ENCODE results near the gene ZBTB44. TPM values are rescaled to one million over a fixed set of nuclear protein-coding genes. Genes with fewer than 3 reads are reported as not detected.

ZBTB44 gene
- total RNA-seq, 1 donor from 2014 or later = 24.4 TPM

DNA sequence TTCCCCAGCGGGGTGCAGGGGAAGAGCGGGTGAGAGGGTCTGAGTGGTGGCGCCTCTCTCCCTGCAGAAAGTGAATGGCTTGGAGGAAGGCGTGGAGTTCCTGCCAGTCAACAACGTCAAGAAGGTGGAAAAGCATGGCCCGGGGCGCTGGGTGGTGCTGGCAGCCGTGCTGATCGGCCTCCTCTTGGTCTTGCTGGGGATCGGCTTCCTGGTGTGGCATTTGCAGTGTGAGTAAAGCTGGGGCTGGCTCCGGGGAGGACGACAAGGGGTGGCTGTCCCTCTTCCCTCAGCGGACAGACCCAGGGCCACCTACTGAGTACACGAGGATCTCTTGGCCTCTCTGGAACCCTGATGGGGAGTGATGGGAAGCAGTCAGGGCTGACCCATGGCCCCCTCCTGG, 126.7 kb downstream of the ZBTB44 start:
- no peak for DNase-seq (ENCODE audit: low spot score in 2 of 2)
- H3K27ac ChIP-seq = no peak overlapping the region
- intact Hi-C loops (cut with DNase I) = no loop called here

DNA sequence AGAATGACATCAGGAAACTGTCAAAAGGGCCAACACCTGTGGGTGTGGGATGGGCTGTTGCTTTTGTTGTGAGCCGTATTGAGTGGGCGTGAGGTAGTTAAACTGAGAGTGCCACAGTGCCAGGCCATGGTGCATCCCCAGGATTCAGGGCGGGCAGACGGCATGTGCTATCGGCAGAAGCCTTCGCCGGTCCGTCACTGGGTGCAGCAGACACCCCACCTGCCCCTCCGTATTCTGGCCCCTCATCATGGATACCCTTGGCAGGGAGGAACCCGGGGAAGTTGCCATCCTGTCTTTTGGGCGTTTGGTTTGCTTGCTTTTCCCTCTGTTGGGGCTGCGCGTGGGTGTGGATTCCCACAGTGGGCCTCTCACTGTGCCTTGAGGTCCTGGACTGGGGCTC, 127.6 kb downstream of the ZBTB44 start:
- H3K27me3 ChIP-seq = no peaks in the 10 kb centered on the region
- intact Hi-C loops (cut with DNase I) = no loop called here
- H3K9me3 ChIP-seq = no peaks in the 10 kb centered on the region
- TF ChIP-seq, protein P1, sequence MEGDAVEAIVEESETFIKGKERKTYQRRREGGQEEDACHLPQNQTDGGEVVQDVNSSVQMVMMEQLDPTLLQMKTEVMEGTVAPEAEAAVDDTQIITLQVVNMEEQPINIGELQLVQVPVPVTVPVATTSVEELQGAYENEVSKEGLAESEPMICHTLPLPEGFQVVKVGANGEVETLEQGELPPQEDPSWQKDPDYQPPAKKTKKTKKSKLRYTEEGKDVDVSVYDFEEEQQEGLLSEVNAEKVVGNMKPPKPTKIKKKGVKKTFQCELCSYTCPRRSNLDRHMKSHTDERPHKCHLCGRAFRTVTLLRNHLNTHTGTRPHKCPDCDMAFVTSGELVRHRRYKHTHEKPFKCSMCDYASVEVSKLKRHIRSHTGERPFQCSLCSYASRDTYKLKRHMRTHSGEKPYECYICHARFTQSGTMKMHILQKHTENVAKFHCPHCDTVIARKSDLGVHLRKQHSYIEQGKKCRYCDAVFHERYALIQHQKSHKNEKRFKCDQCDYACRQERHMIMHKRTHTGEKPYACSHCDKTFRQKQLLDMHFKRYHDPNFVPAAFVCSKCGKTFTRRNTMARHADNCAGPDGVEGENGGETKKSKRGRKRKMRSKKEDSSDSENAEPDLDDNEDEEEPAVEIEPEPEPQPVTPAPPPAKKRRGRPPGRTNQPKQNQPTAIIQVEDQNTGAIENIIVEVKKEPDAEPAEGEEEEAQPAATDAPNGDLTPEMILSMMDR (IDR thresholded peaks at IDR 0.05) = no peak
- no peak for DNase-seq (ENCODE audit: low spot score in 2 of 2)
- no peaks in the 10 kb centered on the region for H3K36me3 ChIP-seq
- no peak overlapping the region for H3K27ac ChIP-seq
- H3K4me1 ChIP-seq = no peaks in the 10 kb centered on the region
- H3K4me3 ChIP-seq = no peak overlapping the region

More for the DNA sequence above, 126.7 kb downstream of the ZBTB44 start:
- no peaks in the 10 kb centered on the region for H3K9me3 ChIP-seq
- TF ChIP-seq, protein P1 (IDR thresholded peaks at IDR 0.05) = no peak
- H3K4me3 ChIP-seq = no peak overlapping the region
- no peaks in the 10 kb centered on the region for H3K27me3 ChIP-seq
- no peaks in the 10 kb centered on the region for H3K36me3 ChIP-seq
- no peaks in the 10 kb centered on the region for H3K4me1 ChIP-seq

DNA sequence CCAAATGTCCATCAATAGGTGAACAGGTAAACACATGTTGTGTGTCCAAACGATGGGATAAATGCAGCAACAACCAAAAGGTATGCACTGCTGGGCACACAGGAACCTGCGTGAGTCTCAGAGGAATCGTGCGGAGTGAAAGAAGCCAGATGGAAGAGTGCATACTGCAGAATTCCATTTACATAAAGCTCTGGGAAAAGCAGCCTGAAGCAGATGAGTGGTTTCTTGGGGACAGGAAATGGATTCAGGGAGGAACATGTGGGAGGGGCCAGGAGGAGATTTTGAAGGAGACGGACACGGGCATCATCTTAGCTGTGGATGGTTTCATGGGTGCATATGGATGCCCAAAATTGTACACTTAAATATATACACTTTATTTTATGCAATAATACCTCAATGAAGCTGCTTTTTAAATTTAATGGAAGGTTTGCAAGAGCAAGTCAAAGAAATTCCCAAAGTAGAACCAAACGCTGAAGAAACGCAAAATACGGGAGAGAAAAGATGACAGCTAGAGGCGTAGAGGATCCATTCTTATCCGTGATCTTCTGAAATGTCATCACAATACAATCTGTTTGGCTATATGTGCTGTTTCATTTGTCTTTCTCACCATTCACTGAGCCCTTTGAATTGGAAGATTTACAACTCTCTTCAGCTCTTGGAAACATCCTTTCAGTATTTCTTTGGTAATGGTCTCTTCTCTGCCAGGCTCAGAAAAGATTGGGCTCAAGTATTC, 130.7 kb downstream of the ZBTB44 start:
- intact Hi-C loops (cut with DNase I) = no loop called here

DNA sequence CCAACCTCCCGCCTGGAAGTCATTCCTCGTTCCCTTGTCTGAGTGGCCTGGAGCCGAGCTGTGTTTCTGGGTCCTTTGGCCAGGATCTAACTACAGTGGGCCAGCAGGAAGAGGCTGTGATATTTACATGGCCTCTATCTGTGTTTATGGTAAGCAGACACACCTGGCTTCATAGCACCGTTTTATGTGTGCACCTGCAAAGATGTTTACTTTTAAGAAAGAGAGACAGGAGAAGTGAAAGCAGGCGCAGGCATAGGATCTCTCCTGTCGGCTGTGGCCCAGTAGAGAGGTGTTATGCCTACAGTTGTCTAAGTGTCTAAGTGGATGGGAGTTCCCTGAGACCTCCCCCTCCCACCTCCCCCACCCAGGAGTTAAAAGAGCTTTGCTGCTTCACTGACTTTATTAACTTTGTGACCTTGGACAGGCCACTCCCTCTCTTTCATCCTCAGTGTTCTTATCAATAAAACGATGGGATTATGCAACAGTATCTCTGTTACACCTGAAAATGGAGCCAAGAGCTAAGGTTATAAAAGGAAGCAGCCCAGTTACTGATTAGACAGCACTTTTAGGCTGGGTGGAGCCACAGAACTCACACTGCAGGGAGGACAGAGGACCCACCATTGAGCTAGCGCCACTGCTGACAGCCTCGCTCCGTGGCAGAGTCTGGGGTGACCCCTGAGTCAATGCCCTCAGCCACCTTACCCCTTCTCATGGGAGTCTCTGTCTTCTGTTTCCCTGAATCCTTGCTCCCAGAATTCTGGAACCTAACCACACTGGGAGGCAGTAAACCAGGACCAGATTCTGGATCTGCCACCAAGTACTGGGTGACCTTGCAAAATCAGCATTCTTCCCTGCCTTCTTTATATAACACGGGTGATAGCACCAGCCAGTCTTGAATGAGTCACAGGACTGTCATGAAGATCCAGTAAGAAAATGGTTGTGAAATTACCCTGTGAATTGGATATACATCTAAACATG, 133.1 kb downstream of the ZBTB44 start:
- TF ChIP-seq, protein P1 (IDR thresholded peaks at IDR 0.05) = no peak
- H3K27ac ChIP-seq = no peak overlapping the region
- H3K36me3 ChIP-seq = no peaks in the 10 kb centered on the region
- H3K4me1 ChIP-seq = no peaks in the 10 kb centered on the region
- intact Hi-C loops (cut with DNase I) = no loop called here
- H3K27me3 ChIP-seq = no peaks in the 10 kb centered on the region
- no peaks in the 10 kb centered on the region for H3K9me3 ChIP-seq
- DNase-seq (ENCODE audit: low spot score in 2 of 2) = no peak
- H3K4me3 ChIP-seq = no peak overlapping the region

More for the DNA sequence above, 130.7 kb downstream of the ZBTB44 start:
- Histone ChIP-seq H3K4me1 (no peaks in the 10 kb centered on the region), H3K9me3 (no peaks in the 10 kb centered on the region), H3K4me3 (no peak overlapping the region), H3K27ac (no peak overlapping the region), H3K36me3 (no peaks in the 10 kb centered on the region), H3K27me3 (no peaks in the 10 kb centered on the region)
- no peak for DNase-seq (ENCODE audit: low spot score in 2 of 2)
- TF ChIP-seq, protein P1 (IDR thresholded peaks at IDR 0.05) = no peak

- no peak overlapping the region for H3K27ac ChIP-seq
- intact Hi-C loops (cut with DNase I) = no loop called here
- no peaks in the 10 kb centered on the region for H3K36me3 ChIP-seq
- no peaks in the 10 kb centered on the region for H3K4me1 ChIP-seq
- DNase-seq (ENCODE audit: low spot score in 2 of 2) = no peak
- H3K27me3 ChIP-seq = no peaks in the 10 kb centered on the region
- TF ChIP-seq, protein P1 (IDR thresholded peaks at IDR 0.05) = no peak
- H3K9me3 ChIP-seq = no peaks in the 10 kb centered on the region
- no peak overlapping the region for H3K4me3 ChIP-seq
Observed at GRCh38 chr11:130180896-130181294, 133.8 kb downstream of the ZBTB44 start.

All from ascending aorta (tissue), 2 donors.